ENCODE measurements around the gene GSTK1.
"Not testable (repeated sequence)": the region's sequence is repeated elsewhere in the genome, so short reads cannot be mapped to it uniquely, and the experiment has no call there.

The GSTK1 gene

DNA sequence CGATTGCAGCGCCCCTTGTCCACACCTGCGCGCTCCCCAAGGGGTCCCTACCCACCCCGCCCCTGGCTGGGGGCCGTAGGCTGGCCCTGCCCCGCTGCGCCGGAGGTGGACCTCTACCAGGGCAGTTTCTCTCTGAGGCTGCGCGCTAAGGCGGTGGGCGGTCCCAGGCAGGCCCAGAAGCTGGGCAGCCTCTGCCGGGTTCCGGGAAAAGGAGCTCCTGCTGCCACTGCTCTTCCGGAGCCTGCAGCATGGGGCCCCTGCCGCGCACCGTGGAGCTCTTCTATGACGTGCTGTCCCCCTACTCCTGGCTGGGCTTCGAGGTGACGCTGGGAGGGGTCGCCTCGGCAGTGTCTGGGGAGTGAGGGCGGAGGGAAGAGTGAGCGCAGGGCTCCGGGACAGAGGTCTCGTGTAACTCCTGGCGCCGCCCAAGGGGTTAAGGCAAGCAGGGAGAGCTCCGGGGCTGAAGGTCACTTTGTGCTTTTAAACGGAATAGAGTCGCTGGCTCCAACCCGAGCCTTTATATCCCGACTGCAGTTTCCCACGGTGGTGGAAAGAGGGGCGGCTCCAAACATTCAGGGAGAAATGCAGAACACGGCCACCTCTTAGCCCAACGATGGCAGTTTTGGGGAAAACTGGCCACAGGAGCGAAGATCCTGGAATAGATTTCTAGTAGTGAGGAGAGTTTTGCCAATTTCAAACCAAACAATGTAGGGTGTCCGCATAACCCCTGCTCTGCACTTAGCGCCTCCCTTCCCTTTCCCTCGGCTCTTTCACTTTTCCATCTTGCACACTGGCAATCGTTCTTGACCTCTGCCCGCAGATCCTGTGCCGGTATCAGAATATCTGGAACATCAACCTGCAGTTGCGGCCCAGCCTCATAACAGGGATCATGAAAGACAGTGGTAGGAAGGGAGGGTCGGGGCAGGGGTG is at the start of gene GSTK1:
TSS of gene GSTK1 (plus strand) at position 176 of the 930 bp plus-strand sequence. CDS start at position 249, 73 bp downstream.
- H3K4me3 ChIP-seq (ENCODE audit: low read depth, low read length) = peak within 1 kb of the TSS; percentile 76
- no peak for TF ChIP-seq CTCF (IDR thresholded peaks at IDR 0.05; ENCODE audit: borderline replicate concordance, insufficient read depth, low read depth, low read length)

GRCh38 chr7:143213478-143213877 is 49.8 kb upstream of the GSTK1 start:
- not testable (repeated sequence) for H3K4me3 ChIP-seq (ENCODE audit: low read depth, low read length)

GRCh38 chr7:143214789-143215679 is 48.2 kb upstream of the GSTK1 start:
- TF ChIP-seq CTCF (IDR thresholded peaks at IDR 0.05; ENCODE audit: borderline replicate concordance, insufficient read depth, low read depth, low read length) = peak; percentile 88
- H3K4me3 ChIP-seq (ENCODE audit: low read depth, low read length) = no peak overlapping the region

GRCh38 chr7:143216151-143216550 is 47.1 kb upstream of the GSTK1 start:
- no peak for TF ChIP-seq CTCF (IDR thresholded peaks at IDR 0.05; ENCODE audit: borderline replicate concordance, insufficient read depth, low read depth, low read length)
- no peak overlapping the region for H3K4me3 ChIP-seq (ENCODE audit: low read depth, low read length)

DNA sequence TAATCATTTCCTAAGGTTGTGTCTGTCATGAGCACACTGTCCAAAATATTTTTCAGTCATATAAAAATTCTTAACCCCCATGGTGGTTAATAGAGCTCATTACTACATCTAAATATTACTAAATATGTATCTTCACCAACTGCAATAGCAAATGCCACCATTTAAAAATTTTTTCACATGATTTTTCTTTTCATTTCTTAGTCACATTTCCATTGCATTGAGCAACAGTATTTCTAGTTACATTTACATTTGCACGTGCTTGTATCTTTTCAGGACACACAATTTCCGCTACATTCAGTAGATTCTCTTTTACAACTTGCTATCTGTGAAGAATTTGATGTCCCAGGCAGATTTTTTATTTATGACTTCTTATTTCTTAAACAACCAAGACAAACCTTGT is 46.6 kb upstream of the GSTK1 start:
- no peak overlapping the region for H3K4me3 ChIP-seq (ENCODE audit: low read depth, low read length)
- TF ChIP-seq CTCF (IDR thresholded peaks at IDR 0.05; ENCODE audit: borderline replicate concordance, insufficient read depth, low read depth, low read length) = no peak

DNA sequence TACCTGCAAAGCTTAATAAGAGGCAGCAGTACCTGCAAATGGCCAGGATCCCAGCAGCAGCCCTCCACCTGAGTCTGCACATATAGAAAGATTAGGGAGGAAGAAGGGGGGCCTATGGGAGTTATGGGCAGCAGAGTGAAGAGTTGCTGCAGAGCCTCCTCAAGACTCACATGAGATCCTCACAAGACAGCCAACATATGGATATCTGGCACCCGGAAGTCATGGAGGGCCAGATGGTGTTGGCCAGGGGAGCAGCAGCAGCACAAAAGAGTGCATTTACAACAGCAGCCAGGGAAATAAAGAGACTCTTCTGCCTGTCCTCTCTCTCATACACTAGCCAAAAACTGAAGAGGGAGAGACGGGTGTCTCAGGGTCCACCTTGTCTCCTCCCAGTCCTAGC is 45.4 kb upstream of the GSTK1 start:
- no peak for TF ChIP-seq CTCF (IDR thresholded peaks at IDR 0.05; ENCODE audit: borderline replicate concordance, insufficient read depth, low read depth, low read length)
- H3K4me3 ChIP-seq (ENCODE audit: low read depth, low read length) = no peak overlapping the region

- no peak overlapping the region for H3K4me3 ChIP-seq (ENCODE audit: low read depth, low read length)
- no peak for TF ChIP-seq CTCF (IDR thresholded peaks at IDR 0.05; ENCODE audit: borderline replicate concordance, insufficient read depth, low read depth, low read length)
Measured at GRCh38 chr7:143221286-143221685, 42.0 kb upstream of the GSTK1 start.

Measured in GM12875 (cell line).